H1 (cell line): ENCODE data around the gene FAM13C. TPM values are rescaled to one million over a fixed set of nuclear protein-coding genes. Genes with fewer than 3 reads are reported as not detected.

Experiments used
- ASH2L ChIP-seq: fragments of 200-600, 300-600 bp; sonication (generic); IDR thresholded peaks from one replicate; pipeline ENCODE4 v1.7.1; 2017; ENCODE audit warnings: low read length
- BACH1 ChIP-seq: IDR thresholded peaks from 2 replicates; pipeline ENCODE4 v1.6.1; 2012; ENCODE audit warnings: low read length, improper control_type of control experiment
- BCL11A ChIP-seq, 2 experiments: IDR thresholded peaks; one replicate each; pipeline ENCODE4 v1.6.1; 2011; ENCODE audit warnings: low read depth in 2 of 2, low read length in 2 of 2, mild to moderate bottlenecking in 2 of 2
- CEBPB ChIP-seq: IDR thresholded peaks from 2 replicates; pipeline ENCODE4 v1.6.1; 2012; ENCODE audit warnings: low read depth, low read length
- CHD7 ChIP-seq: fragments of 300-600 bp; sonication (generic); IDR thresholded peaks from 2 replicates; pipeline ENCODE4 v1.7.1; 2012; ENCODE audit warnings: low read length, moderate library complexity, mild to moderate bottlenecking, inconsistent platforms; ENCODE audit not compliant: insufficient replicate concordance
- HDAC2 ChIP-seq, 2 experiments: fragments of 300-600 bp in 1 of 2; sonication (generic) in 1 of 2; IDR thresholded peaks; 2 replicates each; pipeline ENCODE4 v1.6.1; 2011 to 2012; ENCODE audit warnings: low read depth in 2 of 2, low read length in 2 of 2, mild to moderate bottlenecking in 2 of 2, moderate library complexity in 2 of 2, borderline replicate concordance in 1 of 2, inconsistent platforms in 1 of 2
- NANOG ChIP-seq: IDR thresholded peaks from 2 replicates; pipeline ENCODE4 v1.6.1; 2011; ENCODE audit warnings: low read length, low read depth, mild to moderate bottlenecking, inconsistent platforms; ENCODE audit not compliant: insufficient read depth, poor library complexity, severe bottlenecking
- NRF1 ChIP-seq: IDR thresholded peaks from 2 replicates; pipeline ENCODE4 v1.6.1; 2011; ENCODE audit warnings: mild to moderate bottlenecking, low read depth, low read length, improper control_type of control experiment
- polyA plus RNA-seq, 7 experiments: library from polyadenylated mRNA; depleted of rRNA in 3 of 7; stranded (reverse) in 5 of 7; unstranded in 2 of 7; fragments of >200 nt in 5 of 7; fragments of 200-250 nt in 2 of 7; gene quantifications; 1 replicate in 5 of 7; 2 replicates in 1 of 7; 4 replicates in 1 of 7; pipeline versions ENCODE4 v1.2.1 to v1.2.3, GENCODE V29; 2011 to 2013; ENCODE audit warnings: missing spikeins in 2 of 7, mixed read lengths in 2 of 7
- total RNA-seq: library from RNA; stranded (reverse); fragmentation: NEBNext Ultra II Directional; extraction: Animal tissue kit (Norgen Biotek cat#: 25700); gene quantifications from 2 replicates; pipeline ENCODE4 v1.2.1, GENCODE V29; 2021

Gene FAM13C
- total and polyA plus RNA-seq, 2 of the 8 experiments (the other 6 are each of a cell fraction or from before 2014, with no cell fraction given): 0.56 to 0.62 TPM

DNA sequence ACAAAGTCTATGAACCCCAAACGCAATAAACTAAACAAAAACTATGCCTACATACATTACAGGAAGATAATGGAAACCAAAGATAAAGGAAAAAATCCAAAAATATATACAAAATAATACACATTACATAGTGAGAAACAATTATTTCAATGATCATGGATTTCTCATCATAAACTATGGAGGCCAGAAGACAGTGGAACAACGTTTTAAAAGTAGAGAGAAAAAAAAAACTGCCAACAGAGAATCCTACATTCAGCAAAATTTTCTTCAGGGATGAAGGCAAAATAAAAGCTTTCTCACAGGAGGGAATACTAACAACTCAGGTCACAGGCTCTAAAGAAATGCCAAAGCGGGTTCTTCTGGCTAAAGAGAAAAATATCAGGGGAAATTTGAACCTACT is 42.9 kb upstream of the FAM13C start (continued):
- no peak for TF ChIP-seq CHD7
- no peak for TF ChIP-seq CEBPB
- TF ChIP-seq ASH2L: no peak
- no peak for TF ChIP-seq HDAC2 (IDR thresholded peaks at IDR 0.05; ENCODE audit: borderline replicate concordance in 1 of 2, low read depth in 2 of 2, low read length in 2 of 2)
- no peak for TF ChIP-seq BACH1
- no peak for TF ChIP-seq NANOG
- no peak for TF ChIP-seq NRF1
- no peak for TF ChIP-seq BCL11A (IDR thresholded peaks at IDR 0.05; ENCODE audit: low read depth in 2 of 2, low read length in 2 of 2)
